Midbrain (tissue), 1 donor: ENCODE results near the gene MGA.

ENCODE experiments used
- DNase-seq: peaks from one replicate; lab custom pipeline; 2025; lab: John Stamatoyannopoulos, UW

MGA gene

GRCh38 chr15:41658689-41659088 is 1.5 kb upstream of the MGA start:
- DNase-seq = no peak

DNA sequence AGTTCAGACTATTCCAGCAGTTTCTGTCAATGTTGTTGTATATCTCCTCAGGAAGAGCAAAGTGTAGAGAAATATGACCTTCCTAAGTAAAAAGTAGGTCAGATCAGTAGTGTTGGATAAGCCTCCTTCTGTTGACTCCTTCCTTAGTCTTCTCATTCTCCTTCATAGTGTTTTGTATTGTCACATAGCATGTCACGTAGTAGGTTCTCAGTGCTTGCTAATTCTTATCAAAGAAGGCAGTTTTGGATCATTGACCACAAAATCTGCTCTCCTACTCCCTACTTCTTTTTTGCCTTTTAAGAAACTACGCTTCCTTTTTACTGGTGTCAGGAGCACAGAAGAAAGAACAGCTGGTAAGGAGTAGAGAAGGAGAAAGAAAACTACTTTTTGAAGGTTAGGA is 1.0 kb upstream of the MGA start:
- DNase-seq = no peak

GRCh38 chr15:41659855-41660234 is 360 bp upstream of the MGA start:
- DNase-seq = peak; percentile 27

DNA sequence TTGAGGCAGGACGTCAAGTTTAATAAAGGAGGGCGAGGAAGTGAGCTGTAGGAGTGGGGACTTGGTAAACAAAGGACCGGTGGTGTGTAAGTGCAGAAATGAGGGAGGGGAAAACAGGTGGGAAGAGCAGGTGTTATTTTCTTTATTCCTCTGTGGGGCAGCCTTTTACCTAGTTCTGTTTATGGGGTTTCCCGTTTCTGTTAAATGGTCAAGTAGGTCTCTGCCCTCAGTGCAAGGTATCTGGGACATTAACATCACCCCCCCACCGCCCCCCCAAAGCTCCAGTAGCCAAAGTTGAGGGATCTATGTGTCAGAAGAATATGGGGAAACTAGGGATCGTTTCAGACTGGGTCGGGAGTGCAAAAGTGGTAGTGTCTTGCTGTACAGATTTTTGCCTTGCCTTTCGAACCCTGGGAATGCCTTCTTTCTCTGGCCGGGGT is 893 bp downstream of the MGA start:
- no peak for DNase-seq

- DNase-seq = peak; percentile 87
Observed at GRCh38 chr15:41661518-41662225, 1.5 kb downstream of the MGA start.

DNA sequence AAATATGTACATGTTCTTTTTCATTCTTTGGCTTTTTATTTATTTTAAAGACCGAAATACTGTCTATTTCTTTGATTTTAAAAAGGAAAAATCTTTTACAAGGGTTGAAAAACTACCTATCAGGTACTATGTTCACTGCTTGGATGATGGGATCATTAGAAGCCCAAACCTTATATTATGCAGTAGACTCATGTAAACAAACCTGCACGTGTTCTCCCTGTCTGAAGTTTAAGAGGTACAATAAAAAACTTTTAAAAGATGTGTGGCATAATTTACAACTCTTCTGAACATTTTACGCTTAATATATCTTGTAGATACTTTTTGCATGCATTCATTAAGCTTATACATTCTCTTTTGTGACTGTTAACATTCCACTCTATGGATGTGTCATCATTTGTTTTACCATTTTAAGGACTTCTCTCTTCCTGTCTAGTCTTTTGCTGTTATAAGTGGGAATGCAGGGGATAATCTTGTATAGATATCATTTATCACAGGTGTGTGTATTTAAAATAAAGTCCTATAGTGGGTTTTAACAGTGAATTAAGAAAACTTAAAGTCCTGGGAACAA is 6.2 kb downstream of the MGA start:
- DNase-seq = no peak

- no peak for DNase-seq
Observed at GRCh38 chr15:41669701-41670100, 9.5 kb downstream of the MGA start.

DNA sequence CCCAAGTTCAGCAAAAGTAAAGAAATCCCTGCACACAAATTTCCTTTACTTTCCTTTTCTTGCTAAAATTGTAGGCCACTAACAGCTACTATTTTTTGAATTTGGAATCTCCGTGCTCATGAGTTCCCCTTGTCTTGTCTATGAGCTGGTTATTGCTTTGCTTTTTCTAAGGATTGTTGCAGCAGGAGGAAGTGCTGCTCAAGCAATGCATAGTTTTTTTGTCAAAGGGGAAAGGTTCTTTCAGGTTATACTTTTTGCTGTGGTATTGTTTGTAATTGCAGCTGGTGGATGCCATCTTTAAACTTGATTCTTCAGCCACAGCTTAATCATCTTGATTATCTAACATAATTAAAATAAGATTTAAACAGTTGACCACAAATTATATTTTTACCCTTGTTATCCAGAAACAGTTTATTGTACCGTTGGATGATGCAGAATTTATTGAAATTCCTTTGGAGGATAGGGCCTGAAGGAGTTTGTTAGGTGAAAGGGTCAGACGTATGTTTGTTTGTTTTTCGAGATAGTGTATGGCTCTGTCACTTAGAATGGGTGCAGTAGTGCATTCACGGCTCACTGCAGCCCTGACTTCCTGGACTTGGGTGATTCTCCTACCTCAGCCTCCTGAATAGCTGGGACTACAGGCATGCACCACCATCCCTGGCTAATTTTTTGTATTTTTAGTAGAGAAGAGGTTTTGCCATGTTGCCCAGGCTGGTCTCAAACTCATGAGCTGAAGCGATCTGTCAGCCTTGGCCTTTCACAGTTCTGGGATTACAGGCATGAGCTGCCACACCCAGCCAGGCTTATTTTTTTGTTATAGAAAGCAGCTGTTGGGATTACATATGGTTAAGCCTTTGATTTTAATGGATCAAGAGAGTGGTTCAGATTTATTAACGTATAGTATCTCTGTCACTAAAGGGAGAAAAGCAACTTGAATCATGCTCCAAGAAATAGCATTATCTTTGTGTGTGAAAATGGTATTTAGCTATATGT is 11.7 kb downstream of the MGA start:
- DNase-seq = no peak

DNA sequence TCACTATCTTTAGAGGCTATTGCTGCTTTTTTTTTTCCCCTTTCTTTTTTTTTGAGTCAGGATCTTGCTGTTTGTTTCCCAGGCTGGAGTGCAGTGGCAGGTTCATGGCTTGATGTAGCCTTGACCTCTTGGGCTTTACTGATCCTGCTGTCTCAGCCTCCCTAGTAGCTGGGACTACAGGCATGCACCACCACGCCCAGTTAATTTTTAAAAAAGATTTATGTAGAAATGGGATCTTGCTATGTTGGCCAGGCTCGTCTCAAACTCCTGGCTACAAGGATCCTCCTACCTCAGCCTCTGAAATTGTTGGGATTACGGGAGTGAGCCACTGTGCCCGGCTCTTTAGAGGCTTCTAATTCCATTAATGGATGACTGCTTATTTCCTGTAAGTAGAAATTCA is 15.1 kb downstream of the MGA start:
- no peak for DNase-seq

GRCh38 chr15:41678742-41679141 is 18.5 kb downstream of the MGA start:
- DNase-seq = no peak

GRCh38 chr15:41683955-41684354 is 23.8 kb downstream of the MGA start:
- DNase-seq = no peak

DNA sequence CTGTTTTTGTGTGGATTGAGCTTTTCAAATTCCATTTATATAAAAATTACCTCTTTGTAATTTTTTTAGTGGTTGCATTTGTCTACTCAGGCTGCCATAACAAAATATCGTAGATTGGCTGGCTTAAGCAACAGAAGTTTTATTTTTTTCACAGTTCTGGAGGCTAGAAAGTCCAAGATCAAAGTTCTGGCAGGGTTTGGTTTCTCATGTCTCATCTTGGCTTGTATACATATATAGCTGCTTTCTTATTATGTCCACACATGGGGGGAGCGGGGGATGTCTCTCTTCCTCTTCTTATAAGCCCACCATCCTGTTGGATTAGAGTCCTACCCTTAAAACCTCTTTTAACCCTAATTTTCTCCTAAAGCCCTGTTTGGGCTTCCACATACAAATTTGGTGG is 28.5 kb downstream of the MGA start:
- no peak for DNase-seq

GRCh38 chr15:41689083-41689482 is 28.9 kb downstream of the MGA start:
- no peak for DNase-seq

DNA sequence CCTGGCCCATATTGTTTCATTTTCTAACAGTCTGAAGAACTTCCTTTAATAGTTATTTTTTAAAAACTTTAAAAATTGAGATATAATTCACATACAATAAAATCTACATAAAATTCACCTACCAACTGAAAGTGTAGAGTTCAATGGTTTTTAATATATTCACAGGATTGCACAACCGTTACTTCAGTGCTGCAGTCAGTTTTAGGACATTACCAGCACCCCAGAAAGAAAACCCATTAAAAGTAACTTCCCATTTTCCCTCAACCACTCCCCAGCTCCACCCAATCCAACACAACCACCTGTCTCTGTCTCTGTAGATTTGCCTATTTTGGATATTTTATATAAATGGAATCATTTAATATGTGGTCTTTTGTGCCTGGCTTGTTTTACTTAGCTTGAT is 29.6 kb downstream of the MGA start:
- no peak for DNase-seq

DNA sequence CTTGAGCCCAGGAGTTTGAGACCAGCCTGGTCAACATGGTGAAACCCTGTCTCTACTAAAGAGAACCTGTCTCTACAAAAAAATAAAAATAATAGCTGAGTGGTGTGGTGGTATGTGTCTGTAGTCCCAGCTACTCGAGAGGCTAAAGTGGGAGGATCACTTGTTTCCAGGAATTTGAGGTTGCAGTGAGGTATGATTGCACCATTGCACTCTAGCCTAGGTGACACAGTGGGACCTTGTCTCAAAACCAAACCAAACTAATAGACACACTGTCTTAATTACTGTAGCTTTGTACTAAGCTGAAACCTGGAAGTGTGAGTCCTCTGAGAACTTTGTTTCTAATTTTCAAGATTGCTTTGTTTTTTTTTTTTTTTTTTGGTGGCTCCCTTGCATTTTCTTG is 30.4 kb downstream of the MGA start:
- DNase-seq = no peak

GRCh38 chr15:41691471-41691870 is 31.3 kb downstream of the MGA start:
- DNase-seq = no peak

DNA sequence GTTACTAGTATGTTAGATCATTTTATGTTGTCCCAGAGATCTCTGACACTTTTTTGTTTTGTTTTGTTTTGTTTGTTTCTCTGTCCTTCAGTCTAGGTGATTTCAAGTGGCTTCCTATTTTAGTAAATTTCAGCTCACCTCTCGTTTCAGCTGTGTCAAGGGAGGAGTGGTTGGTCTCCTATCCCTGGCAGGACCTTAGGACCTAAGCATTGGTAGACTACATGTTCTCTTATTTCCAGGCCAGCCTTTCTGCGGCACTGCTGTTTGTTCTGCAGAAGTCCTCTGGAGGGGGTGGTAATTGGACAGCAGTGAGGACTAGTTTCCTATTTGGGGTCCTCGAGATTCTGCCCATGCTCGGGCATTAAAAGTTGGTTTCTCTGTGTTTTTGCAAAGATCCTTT is 31.8 kb downstream of the MGA start:
- DNase-seq = no peak

DNA sequence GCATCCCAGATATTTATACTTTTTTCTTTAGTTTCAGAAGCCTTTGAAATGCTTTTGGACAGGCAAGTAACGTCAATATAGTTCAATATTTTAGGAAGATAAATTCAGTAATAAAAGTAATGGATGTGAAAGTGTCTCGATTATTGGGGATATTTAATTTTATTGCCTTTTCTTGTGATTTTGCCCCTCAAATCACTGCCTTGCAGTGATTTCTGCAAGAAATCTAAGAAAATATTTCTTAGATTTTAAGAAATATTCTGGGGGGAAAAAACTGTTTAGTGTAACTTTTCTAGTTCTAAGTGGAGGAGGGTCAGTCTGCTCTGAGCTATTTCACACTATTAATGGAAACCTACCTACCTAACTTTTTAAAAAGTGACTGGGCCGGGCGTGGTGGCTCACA is 33.6 kb downstream of the MGA start:
- DNase-seq = no peak

DNA sequence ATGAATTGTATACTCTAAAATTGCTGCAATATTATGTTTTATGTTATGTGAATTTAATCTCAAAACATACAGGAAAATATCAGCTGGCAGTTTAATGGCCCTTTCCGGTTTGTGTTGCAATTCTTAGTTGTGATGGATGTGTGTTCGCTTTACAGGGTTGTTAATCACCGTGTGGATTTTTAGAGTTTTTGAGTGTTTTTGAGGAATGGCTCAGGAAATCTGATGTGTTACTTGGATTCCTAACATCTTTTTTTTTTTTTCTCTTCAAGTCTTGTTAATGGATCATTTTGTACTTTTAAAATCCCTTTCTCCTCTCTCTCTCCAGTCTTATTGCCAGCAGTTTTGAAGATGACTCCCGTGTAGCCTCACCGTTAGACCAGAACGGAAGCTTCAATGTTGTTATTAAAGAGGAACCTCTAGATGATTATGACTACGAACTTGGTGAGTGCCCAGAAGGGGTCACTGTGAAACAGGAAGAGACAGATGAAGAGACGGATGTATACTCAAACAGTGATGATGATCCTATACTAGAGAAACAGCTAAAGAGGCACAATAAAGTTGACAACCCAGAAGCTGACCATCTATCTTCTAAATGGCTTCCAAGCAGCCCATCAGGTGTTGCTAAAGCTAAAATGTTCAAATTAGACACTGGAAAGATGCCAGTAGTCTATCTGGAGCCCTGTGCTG is 35.7 kb downstream of the MGA start:
- DNase-seq = peak; percentile 41

GRCh38 chr15:41698779-41699178 is 38.6 kb downstream of the MGA start:
- DNase-seq = no peak

GRCh38 chr15:41703120-41703519 is 42.9 kb downstream of the MGA start:
- DNase-seq = no peak

- DNase-seq = no peak
Observed at GRCh38 chr15:41713047-41713446, 52.8 kb downstream of the MGA start.
